T-helper 1 cell treated with Interleukin-12 subunit alpha and Interleukin-12 subunit beta and Interleukin-4 antibody, amounts not matched to agents 30 μg/mL and 1 μg/mL, for 36 hours (primary cell): ENCODE data around the gene CPNE2.

Experiments
- H3K27ac Mint-ChIP-seq: one replicate; pipeline ENCODE4 v1.8.0; 2021; ENCODE audit warnings: mild to moderate bottlenecking, mixed read lengths
- H3K27me3 Mint-ChIP-seq: one replicate; pipeline ENCODE4 v1.8.0; 2021; ENCODE audit warnings: low read depth, mixed read lengths
- H3K36me3 Mint-ChIP-seq: one replicate; pipeline ENCODE4 v1.8.0; 2021; ENCODE audit warnings: low read depth, mixed read lengths
- H3K4me1 Mint-ChIP-seq: one replicate; pipeline ENCODE4 v1.8.0; 2021; ENCODE audit warnings: low read depth, mixed read lengths
- H3K4me3 Mint-ChIP-seq: one replicate; pipeline ENCODE4 v1.8.0; 2021; ENCODE audit warnings: mild to moderate bottlenecking, moderate library complexity, mixed read lengths
- H3K9me3 Mint-ChIP-seq: one replicate; pipeline ENCODE4 v1.8.0; 2021; ENCODE audit warnings: mixed read lengths

The CPNE2 gene

DNA sequence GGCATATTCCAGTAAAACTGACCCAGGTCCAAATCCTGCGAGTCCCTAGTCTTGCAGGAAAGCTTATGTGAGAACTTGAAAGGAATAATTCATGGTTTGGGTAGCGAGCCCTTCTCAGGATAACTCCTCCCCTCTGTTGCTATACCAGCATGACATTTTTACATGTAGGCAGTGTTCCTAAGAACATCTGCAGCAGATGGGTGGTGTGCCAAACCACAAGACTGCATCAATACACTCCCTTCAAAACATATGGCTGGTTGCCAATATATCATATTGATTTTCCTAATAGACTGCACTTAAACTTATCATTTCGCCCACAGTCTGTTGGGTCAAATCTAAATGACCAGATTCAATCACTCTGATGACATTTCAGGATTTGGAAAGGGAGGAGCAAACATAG is 73.6 kb downstream of the CPNE2 start:
- Mint-ChIP-seq H3K9me3 (no peaks in the 10 kb centered on the region), H3K4me3 (no peak overlapping the region), H3K36me3 (peaks cover 31% of the 10 kb centered on the region), H3K4me1 (peaks cover 6% of the 10 kb centered on the region), H3K27me3 (no peaks in the 10 kb centered on the region), H3K27ac (no peak overlapping the region)

DNA sequence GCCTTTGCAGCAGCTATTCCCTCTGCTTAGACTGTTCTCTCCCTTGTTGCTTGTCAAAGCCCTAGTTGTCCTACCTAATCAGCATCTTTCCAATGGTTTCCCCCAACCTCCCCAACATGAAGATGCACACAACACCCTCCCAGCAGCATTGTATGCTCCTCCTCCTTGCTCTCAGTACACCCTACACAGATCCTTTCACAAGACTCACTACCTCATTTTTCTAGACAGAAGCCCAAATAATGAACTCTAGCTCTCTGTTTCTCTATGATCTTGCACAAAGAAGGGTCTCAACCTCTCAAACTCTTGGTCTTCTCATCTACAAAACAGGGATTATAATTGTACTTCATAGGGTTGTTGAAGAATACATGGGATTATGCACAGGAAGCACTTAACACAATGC is 74.1 kb downstream of the CPNE2 start:
- Mint-ChIP-seq H3K4me3 (no peak overlapping the region), H3K27ac (no peak overlapping the region), H3K9me3 (no peaks in the 10 kb centered on the region), H3K27me3 (no peaks in the 10 kb centered on the region), H3K36me3 (peaks cover 36% of the 10 kb centered on the region), H3K4me1 (peaks cover 5% of the 10 kb centered on the region)

DNA sequence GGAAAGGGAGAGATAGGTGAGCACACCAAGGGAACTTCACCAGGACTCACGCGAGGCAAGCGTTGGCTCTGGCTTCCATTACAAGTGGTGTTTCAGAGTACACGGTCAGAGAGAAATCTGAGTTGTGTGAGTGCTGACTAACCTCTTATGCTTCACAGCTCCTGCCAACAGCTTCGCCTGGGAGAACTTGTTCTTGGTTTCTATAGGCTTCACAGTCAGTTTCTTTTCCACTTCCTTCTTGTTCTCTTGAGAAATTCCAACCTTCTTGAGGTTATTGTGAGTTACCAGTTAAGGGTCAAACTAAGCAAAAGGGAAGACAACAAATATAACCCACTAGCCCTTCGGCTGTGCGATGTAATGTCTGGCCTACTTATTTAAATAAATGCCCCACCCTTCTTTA is 74.6 kb downstream of the CPNE2 start:
- H3K9me3 Mint-ChIP-seq, result no peaks in the 10 kb centered on the region
- H3K4me3 Mint-ChIP-seq, result no peak overlapping the region
- no peak overlapping the region for H3K27ac Mint-ChIP-seq
- H3K27me3 Mint-ChIP-seq, result no peaks in the 10 kb centered on the region
- peaks cover 5% of the 10 kb centered on the region for H3K4me1 Mint-ChIP-seq
- H3K36me3 Mint-ChIP-seq, result peaks cover 40% of the 10 kb centered on the region

DNA sequence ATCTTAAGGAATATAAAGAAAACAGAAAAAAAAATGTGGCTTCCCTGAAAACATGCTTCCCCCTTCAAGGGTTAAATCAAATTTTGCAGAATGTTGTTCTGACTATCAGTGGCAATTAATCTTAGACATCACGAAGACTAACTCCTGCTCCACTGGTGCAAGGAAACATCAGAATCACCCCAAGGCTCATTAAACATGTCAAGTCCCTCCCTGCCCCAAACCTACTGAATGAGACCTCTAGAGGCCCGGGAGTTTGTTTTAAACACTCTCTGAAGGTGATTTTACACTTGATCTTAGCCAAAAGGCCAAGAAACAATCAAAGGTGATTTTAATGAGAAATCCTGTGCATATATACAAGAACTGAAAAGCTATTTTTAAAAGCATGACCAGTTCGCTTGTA is 75.2 kb downstream of the CPNE2 start:
- no peak overlapping the region for H3K4me3 Mint-ChIP-seq
- H3K36me3 Mint-ChIP-seq, result peaks cover 45% of the 10 kb centered on the region

DNA sequence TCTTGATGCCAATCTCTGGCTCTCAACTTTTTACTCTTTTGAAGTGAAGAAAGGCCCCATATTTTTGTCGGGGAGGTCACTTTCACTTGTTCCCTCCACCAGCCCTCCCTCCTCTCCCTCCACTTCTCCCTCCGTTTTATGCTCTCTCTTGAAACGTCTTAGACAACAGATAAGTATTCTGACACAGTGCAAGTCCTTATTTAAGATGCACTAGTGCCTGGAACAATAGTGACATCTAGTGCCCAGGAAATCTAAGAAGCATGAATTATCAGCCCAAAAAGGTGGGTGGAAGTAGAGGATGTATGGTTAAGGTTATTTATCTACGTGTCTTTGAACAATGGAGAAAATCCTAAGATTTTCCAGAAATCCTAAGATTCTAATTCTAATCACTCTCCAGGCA is 75.6 kb downstream of the CPNE2 start:
- no peak overlapping the region for H3K27ac Mint-ChIP-seq
- H3K4me1 Mint-ChIP-seq, result peaks cover 5% of the 10 kb centered on the region
- peaks cover 46% of the 10 kb centered on the region for H3K36me3 Mint-ChIP-seq
- H3K9me3 Mint-ChIP-seq, result no peaks in the 10 kb centered on the region
- H3K27me3 Mint-ChIP-seq, result no peaks in the 10 kb centered on the region
- H3K4me3 Mint-ChIP-seq, result no peak overlapping the region

More for the DNA sequence above, 75.2 kb downstream of the CPNE2 start:
- H3K27ac Mint-ChIP-seq, result no peak overlapping the region
- no peaks in the 10 kb centered on the region for H3K9me3 Mint-ChIP-seq
- H3K4me1 Mint-ChIP-seq, result peaks cover 5% of the 10 kb centered on the region
- H3K27me3 Mint-ChIP-seq, result no peaks in the 10 kb centered on the region

DNA sequence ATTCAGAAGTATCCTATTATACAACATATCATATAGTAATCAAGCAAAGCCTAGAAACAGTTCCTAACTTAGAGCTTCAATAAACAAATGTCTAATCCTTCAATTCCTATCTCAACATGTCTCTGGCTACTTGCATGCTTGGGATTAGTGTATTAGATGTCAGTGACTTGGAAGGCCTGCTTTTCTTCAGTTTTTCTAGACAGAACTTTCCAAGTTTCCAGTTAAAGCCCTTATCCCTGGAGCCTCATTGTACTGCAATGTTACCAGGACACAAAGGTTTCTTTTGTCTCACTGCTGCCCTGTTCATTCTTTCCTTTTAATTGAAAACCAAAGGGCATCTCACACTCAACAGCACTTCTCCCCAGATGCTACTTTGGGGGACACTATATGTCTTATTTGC is 76.9 kb downstream of the CPNE2 start:
- peaks cover 44% of the 10 kb centered on the region for H3K36me3 Mint-ChIP-seq
- no peak overlapping the region for H3K27ac Mint-ChIP-seq
- no peaks in the 10 kb centered on the region for H3K9me3 Mint-ChIP-seq
- H3K27me3 Mint-ChIP-seq, result no peaks in the 10 kb centered on the region
- no peak overlapping the region for H3K4me3 Mint-ChIP-seq
- peaks cover 6% of the 10 kb centered on the region for H3K4me1 Mint-ChIP-seq

DNA sequence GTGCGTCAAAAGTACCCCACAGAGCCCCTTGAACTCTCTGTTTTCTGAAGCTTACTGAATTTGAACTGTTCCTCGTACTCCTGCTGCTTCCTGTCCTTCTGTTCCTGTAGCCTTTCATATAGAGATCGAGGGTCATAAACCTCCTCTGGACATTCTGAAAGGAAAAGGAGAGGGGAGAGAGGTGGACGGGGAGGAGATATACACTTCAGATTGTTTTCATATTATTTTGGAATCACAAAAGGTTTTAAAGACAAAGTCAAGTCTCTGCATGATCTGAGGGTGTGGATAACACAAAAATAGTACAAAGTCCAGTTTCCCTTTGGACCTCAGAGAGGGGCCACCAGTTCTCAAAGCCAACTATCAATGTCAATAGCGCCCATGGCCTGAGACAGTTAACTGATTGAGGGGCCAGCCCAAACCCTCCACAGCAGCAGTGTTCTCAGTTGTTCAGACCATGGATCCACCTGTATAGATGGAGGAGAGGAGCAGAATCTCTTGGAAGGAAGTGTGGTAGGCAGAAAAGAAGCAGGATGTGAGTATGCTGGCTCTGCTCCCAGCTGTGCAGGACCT is 80.4 kb downstream of the CPNE2 start:
- no peak overlapping the region for H3K27ac Mint-ChIP-seq
- peaks cover 6% of the 10 kb centered on the region for H3K4me1 Mint-ChIP-seq
- no peaks in the 10 kb centered on the region for H3K9me3 Mint-ChIP-seq
- no peaks in the 10 kb centered on the region for H3K27me3 Mint-ChIP-seq
- peaks cover 33% of the 10 kb centered on the region for H3K36me3 Mint-ChIP-seq
- H3K4me3 Mint-ChIP-seq, result no peak overlapping the region

DNA sequence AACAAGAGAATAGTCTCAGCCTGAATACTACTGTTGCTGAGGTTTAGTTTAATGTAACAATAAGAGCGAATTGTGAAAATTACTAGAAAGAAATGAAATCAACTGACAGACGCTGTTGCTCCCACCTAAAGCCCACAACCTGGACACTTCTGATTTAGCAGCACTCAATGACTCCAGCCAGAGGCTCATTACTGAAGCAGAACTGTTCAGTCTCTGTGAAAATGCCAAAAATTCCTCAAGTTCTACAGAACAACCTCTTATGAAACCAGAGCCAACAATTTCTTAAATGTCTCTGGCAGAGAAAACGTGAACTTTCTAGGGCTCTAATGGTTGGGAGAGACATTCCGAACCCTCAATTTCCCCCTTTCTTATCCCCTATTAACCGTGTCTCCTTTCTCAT is 83.5 kb downstream of the CPNE2 start:
- Mint-ChIP-seq H3K27ac (no peak overlapping the region), H3K4me3 (no peak overlapping the region)

DNA sequence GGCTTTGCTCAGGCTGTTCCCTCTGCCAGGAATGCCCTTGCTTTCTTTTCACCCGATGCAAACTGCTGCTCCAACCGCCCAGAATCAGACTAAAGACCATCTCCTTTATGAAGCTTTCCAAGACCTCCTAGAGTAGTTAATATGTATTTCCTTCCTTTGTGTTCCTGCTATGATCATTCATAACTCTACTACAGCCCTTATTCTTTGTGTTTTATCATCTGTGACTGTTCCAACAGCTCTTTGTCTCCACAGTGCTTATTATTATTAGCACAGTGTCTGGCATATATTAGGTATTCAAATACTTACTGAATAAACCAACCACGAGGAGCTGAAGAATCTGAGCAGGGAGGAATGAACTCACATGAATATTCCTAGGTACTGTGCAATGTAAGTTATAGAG is 85.8 kb downstream of the CPNE2 start:
- H3K27ac Mint-ChIP-seq, result no peak overlapping the region
- no peaks in the 10 kb centered on the region for H3K27me3 Mint-ChIP-seq
- H3K4me3 Mint-ChIP-seq, result no peak overlapping the region
- no peaks in the 10 kb centered on the region for H3K9me3 Mint-ChIP-seq
- H3K36me3 Mint-ChIP-seq, result peaks cover 11% of the 10 kb centered on the region
- H3K4me1 Mint-ChIP-seq, result peaks cover 6% of the 10 kb centered on the region

More for the DNA sequence above, 83.5 kb downstream of the CPNE2 start:
- H3K36me3 Mint-ChIP-seq, result peaks cover 29% of the 10 kb centered on the region
- H3K9me3 Mint-ChIP-seq, result no peaks in the 10 kb centered on the region
- H3K4me1 Mint-ChIP-seq, result peaks cover 2% of the 10 kb centered on the region
- H3K27me3 Mint-ChIP-seq, result no peaks in the 10 kb centered on the region

DNA sequence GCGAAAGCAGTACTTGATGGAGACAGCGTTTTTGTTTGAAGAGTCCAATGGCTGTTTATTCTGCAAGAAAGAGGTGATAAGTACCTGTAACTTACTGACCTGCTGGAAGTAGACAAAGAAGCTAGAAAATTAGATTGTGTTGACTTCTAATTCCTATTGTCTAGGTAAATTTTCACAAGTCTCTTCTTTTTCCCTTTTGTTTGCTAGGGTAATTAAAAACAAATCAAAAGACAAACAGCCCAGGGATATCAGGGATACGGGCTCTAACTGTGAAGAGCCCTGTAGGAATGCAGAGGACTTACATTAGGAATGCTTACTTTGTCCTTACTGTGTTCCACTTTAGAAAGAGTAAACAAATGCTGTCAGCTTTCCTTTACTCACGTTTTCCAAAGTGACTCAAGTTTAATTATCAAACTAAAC is 86.4 kb downstream of the CPNE2 start:
- Mint-ChIP-seq H3K4me3 (no peak overlapping the region), H3K4me1 (peaks cover 6% of the 10 kb centered on the region), H3K27ac (no peak overlapping the region), H3K9me3 (no peaks in the 10 kb centered on the region), H3K27me3 (no peaks in the 10 kb centered on the region), H3K36me3 (peaks cover 7% of the 10 kb centered on the region)

DNA sequence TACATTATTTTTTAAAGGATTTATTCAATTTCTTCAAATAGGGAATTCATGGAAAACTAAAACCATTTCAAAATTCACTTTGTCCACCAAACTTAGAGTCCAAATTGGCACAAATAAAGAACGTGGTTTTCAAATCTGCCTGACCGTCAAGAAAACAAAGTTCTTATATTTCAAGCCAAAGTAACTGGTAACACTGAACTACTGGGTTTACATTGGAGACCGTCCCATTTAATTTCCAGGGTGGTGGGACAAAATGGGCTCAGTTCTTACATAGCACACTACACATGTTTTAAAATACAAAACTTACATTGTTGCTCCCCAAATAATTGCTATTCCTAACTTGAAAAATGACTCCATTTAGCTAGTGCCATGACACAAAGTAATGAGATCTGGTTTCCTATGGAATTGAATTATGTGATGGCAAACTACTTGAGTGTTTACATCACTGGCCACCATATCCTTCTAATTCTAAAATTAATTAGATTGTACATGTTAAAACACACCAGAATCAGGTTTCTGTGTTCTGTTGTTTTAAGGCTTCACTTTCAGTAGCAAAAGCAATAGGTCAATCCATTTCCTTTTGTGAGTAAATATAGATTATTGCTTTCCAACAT is 86.9 kb downstream of the CPNE2 start:
- Mint-ChIP-seq H3K4me3 (no peak overlapping the region), H3K27ac (no peak overlapping the region), H3K36me3 (peaks cover 7% of the 10 kb centered on the region), H3K4me1 (peaks cover 10% of the 10 kb centered on the region), H3K9me3 (no peaks in the 10 kb centered on the region), H3K27me3 (no peaks in the 10 kb centered on the region)

DNA sequence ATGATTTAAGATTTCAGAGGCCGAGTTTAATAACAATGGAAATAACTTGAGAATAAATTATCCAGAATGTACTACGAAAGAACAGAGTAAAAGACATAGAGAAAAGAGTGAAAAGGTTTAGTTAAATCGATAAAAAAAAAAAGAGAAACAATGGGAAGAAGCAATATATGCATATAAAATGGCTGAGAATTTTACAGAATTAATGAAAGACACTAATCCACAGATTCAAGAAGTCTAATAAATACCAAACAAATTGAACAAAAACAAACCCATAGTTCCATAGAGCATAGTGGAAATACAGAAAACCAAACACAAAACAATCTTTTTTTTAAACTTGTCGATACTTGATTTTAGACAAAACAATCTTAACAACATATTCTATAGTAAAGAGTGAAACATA is 91.7 kb downstream of the CPNE2 start:
- H3K4me1 Mint-ChIP-seq, result peaks cover 33% of the 10 kb centered on the region
- peak overlapping the region; percentile 13 for H3K27ac Mint-ChIP-seq

DNA sequence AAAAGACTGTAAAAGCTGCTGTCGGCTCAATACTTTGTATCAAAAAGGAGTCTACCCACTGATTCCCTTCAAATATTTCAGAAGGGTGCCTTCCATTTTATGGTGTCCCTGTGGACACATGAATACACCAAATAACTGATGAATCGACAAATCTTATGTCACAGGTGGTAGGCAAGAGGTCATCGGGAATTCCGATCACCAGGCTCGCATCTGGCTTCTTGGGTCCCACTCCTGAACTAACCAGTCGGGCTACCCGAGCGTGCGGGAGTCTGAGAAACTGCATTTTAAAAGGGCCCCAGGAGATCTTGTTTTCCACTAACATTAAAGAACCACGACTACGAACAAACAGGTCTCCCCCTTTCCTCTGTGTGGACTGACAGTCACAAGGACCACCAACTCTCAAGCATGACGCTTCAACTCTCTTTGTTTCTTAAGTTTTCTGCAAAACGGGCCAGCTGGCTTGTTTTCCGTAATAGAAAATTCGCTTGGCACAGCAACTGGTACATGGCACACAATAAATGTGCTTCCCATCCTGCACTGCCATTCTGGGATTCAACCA is 92.6 kb downstream of the CPNE2 start:
- H3K9me3 Mint-ChIP-seq, result no peaks in the 10 kb centered on the region
- peak overlapping the region; percentile 96 for H3K4me3 Mint-ChIP-seq
- peak overlapping the region; percentile 85 for H3K27ac Mint-ChIP-seq
- peaks cover 33% of the 10 kb centered on the region for H3K4me1 Mint-ChIP-seq
- H3K27me3 Mint-ChIP-seq, result no peaks in the 10 kb centered on the region
- peaks cover 2% of the 10 kb centered on the region for H3K36me3 Mint-ChIP-seq

More for the DNA sequence above, 91.7 kb downstream of the CPNE2 start:
- Mint-ChIP-seq H3K4me3 (peak overlapping the region; percentile 96), H3K36me3 (peaks cover 2% of the 10 kb centered on the region), H3K9me3 (no peaks in the 10 kb centered on the region), H3K27me3 (no peaks in the 10 kb centered on the region)

DNA sequence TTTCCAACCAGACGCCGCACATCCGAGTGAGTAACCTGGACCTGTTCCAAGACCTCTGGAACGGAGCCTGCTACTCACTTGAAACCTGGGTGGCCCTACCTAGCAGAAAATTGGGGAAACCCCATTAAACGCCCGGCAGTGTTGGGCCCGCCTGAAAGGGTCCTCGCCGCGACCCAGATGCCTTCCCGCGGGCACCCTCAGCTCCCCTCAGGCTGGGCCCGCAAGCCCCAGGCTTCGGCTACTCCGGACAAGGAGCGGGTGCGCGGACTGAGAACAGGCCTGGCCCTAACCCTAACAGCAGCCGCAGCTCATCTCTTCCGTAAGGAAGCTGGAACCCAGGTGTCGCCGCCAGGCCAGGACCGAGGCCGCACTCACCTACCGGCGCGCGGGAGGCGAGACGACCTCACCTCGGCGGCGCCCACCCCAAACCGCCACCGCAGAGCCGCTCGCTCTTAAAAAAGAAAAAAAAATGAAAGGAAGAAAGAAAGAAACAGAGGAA is 93.1 kb downstream of the CPNE2 start:
- Mint-ChIP-seq H3K4me1 (peaks cover 33% of the 10 kb centered on the region), H3K27ac (peak overlapping the region; percentile 85), H3K4me3 (peak overlapping the region; percentile 96), H3K9me3 (no peaks in the 10 kb centered on the region), H3K36me3 (peaks cover 2% of the 10 kb centered on the region), H3K27me3 (no peaks in the 10 kb centered on the region)
